Activated CD8-positive, alpha-beta memory T cell treated with anti-CD3 and anti-CD28 coated beads, Interleukin-2, amount 50 U/mL, for 1 hour (primary cell): ENCODE results near the gene NFATC1.

Experiments
- DNase-seq: peaks from one replicate; pipeline ENCODE4 v3.0.0-alpha.2; 2020; ENCODE audit errors: extremely low read depth

The NFATC1 gene

GRCh38 chr18:79457239-79457638 is 61.5 kb downstream of the NFATC1 start:
- DNase-seq = no peak

- DNase-seq = no peak
Measured at GRCh38 chr18:79457652-79458051, 61.9 kb downstream of the NFATC1 start.

- DNase-seq = no peak
Measured at GRCh38 chr18:79458131-79458838, 62.6 kb downstream of the NFATC1 start.

- DNase-seq = no peak
Measured at GRCh38 chr18:79458917-79459803, 63.4 kb downstream of the NFATC1 start.

GRCh38 chr18:79459946-79460480 is 64.3 kb downstream of the NFATC1 start:
- DNase-seq = no peak

GRCh38 chr18:79460481-79461300 is 65.0 kb downstream of the NFATC1 start:
- no peak for DNase-seq

GRCh38 chr18:79461627-79462026 is 65.9 kb downstream of the NFATC1 start:
- no peak for DNase-seq

- no peak for DNase-seq
Measured at GRCh38 chr18:79463424-79463960, 67.8 kb downstream of the NFATC1 start.

- no peak for DNase-seq
Measured at GRCh38 chr18:79465392-79465991, 69.8 kb downstream of the NFATC1 start.

- DNase-seq = no peak
Measured at GRCh38 chr18:79466591-79466990, 70.9 kb downstream of the NFATC1 start.

GRCh38 chr18:79467126-79467525 is 71.4 kb downstream of the NFATC1 start:
- DNase-seq = no peak

GRCh38 chr18:79468119-79468789 is 72.5 kb downstream of the NFATC1 start:
- DNase-seq = no peak

- DNase-seq = no peak
Measured at GRCh38 chr18:79469309-79469708, 73.6 kb downstream of the NFATC1 start.

- no peak for DNase-seq
Measured at GRCh38 chr18:79469751-79470505, 74.2 kb downstream of the NFATC1 start.

- no peak for DNase-seq
Measured at GRCh38 chr18:79470547-79470946, 74.8 kb downstream of the NFATC1 start.

- DNase-seq = no peak
Measured at GRCh38 chr18:79471046-79471445, 75.3 kb downstream of the NFATC1 start.

GRCh38 chr18:79471597-79471996 is 75.9 kb downstream of the NFATC1 start:
- DNase-seq = no peak

- no peak for DNase-seq
Measured at GRCh38 chr18:79472176-79472575, 76.4 kb downstream of the NFATC1 start.

- DNase-seq = no peak
Measured at GRCh38 chr18:79472946-79473345, 77.2 kb downstream of the NFATC1 start.
